ENCODE data around the gene PPM1H. TPM values are rescaled to one million over a fixed set of nuclear protein-coding genes. Genes with fewer than 3 reads are reported as not detected.
A peak's percentile ranks its signal among the peaks of the same experiment; 100 is the strongest.
"Not testable (repeated sequence)": the region's sequence is repeated elsewhere in the genome, so short reads cannot be mapped to it uniquely, and the experiment has no call there.

The PPM1H gene
- total RNA-seq, 4 donors from 2014 or later: 0.46 to 3.4 (median 1.3) TPM

GRCh38 chr12:62817556-62818271 is 117.2 kb downstream of the PPM1H start:
- ATAC-seq (no peak), DNase-seq (no peak)
- in situ Hi-C loops (cut with MboI; ENCODE audit: low sequenced_read_pairs in 4 of 4) (no loop called here), intact Hi-C loops (cut with DNase I; ENCODE audit: low total_unique reads) (loop anchor here (10.0 kb wide), 1 partner anchor 117 kb away; the partner anchor contains the start of gene PPM1H)
- H3K36me3 ChIP-seq: no peaks in the 10 kb centered on the region
- peak overlapping the region in 3 of 4 donors; percentile 10 to 31 (median 25) for H3K4me3 ChIP-seq
- TF ChIP-seq CTCF (IDR thresholded peaks at IDR 0.05 in 4 of 5, conservative IDR thresholded peaks at IDR 0.05 in 1 of 5) (no peak), POLR2A (IDR thresholded peaks at IDR 0.05) (no peak)
- peaks cover 7% of the 10 kb centered on the region in 2 donors for H3K4me1 ChIP-seq
- H3K9me3 ChIP-seq: no peaks in the 10 kb centered on the region
- peak overlapping the region; percentile 34 to 61 (median 46) for H3K27ac ChIP-seq
- no peaks in the 10 kb centered on the region for H3K27me3 ChIP-seq

- H3K27ac ChIP-seq: no peak overlapping the region
- in situ Hi-C loops (cut with MboI; ENCODE audit: low sequenced_read_pairs in 4 of 4): no loop called here
- intact Hi-C loops (cut with DNase I; ENCODE audit: low total_unique reads): loop anchor here (10.0 kb wide), 1 partner anchor 121 kb away; the partner anchor contains the start of gene PPM1H
Observed at GRCh38 chr12:62814243-62814642, 120.7 kb downstream of the PPM1H start.

GRCh38 chr12:62813031-62813829 is 121.7 kb downstream of the PPM1H start:
- Histone ChIP-seq H3K9me3 (no peaks in the 10 kb centered on the region), H3K36me3 (no peaks in the 10 kb centered on the region), H3K4me3 (peak overlapping the region in 3 of 4 donors; percentile 16 to 33 (median 29)), H3K4me1 (peaks cover 5 to 7% of the 10 kb centered on the region in 2 donors), H3K27ac (no peak overlapping the region), H3K27me3 (no peaks in the 10 kb centered on the region)
- TF ChIP-seq POLR2A (IDR thresholded peaks at IDR 0.05) (no peak), CTCF (IDR thresholded peaks at IDR 0.05 in 4 of 5, conservative IDR thresholded peaks at IDR 0.05 in 1 of 5) (peak in 2 of 5 experiments; percentile 59 to 67)
- intact Hi-C loops (cut with DNase I; ENCODE audit: low total_unique reads): loop anchor here (10.0 kb wide), 1 partner anchor 122 kb away; the partner anchor contains the start of gene PPM1H
- ATAC-seq (peak; percentile 52 to 71), DNase-seq (no peak)
- in situ Hi-C loops (cut with MboI; ENCODE audit: low sequenced_read_pairs in 4 of 4): no loop called here

More at GRCh38 chr12:62814243-62814642, 120.7 kb downstream of the PPM1H start:
- H3K36me3 ChIP-seq: no peaks in the 10 kb centered on the region
- H3K4me3 ChIP-seq: no peak overlapping the region
- H3K9me3 ChIP-seq: no peaks in the 10 kb centered on the region
- DNase-seq: no peak
- no peaks in the 10 kb centered on the region for H3K27me3 ChIP-seq
- TF ChIP-seq POLR2A (IDR thresholded peaks at IDR 0.05) (no peak), CTCF (IDR thresholded peaks at IDR 0.05 in 4 of 5, conservative IDR thresholded peaks at IDR 0.05 in 1 of 5) (no peak)
- ATAC-seq: no peak
- H3K4me1 ChIP-seq: peaks cover 7% of the 10 kb centered on the region in 2 donors

GRCh38 chr12:62811481-62811880 is 123.5 kb downstream of the PPM1H start:
- H3K27me3 ChIP-seq; H3K4me3 ChIP-seq; H3K4me1 ChIP-seq; H3K36me3 ChIP-seq; H3K27ac ChIP-seq; in situ Hi-C loops (cut with MboI; ENCODE audit: low sequenced_read_pairs in 4 of 4); H3K9me3 ChIP-seq; DNase-seq; ATAC-seq: not testable (repeated sequence)
- intact Hi-C loops (cut with DNase I; ENCODE audit: low total_unique reads): loop anchor here (10.0 kb wide), 1 partner anchor 123 kb away; the partner anchor contains the start of gene PPM1H

Measured in gastrocnemius medialis (tissue), 4 donors.